Liver (tissue), 9 donors: ENCODE data around the gene PSORS1C1. TPM values are rescaled to one million over a fixed set of nuclear protein-coding genes. Genes with fewer than 3 reads are reported as not detected.

ENCODE experiments used
- DNase-seq: peaks from one replicate; pipeline ENCODE4 v3.0.0-alpha.2; 2017; ENCODE audit warnings: low spot score
- H3K27ac ChIP-seq, 2 donors: one replicate each; pipeline ENCODE4 v1.7.0; 2013; ENCODE audit warnings: inconsistent platforms in 2 of 2, low read length in 2 of 2, control low read depth in 1 of 2, low read depth in 1 of 2, mild to moderate bottlenecking in 1 of 2
- H3K27me3 ChIP-seq, 4 donors: one replicate each; pipeline versions ENCODE4 v1.6.1 to v1.7.0; 2013; ENCODE audit warnings: low read length in 3 of 4, inconsistent platforms in 1 of 4, mild to moderate bottlenecking in 1 of 4, moderate library complexity in 1 of 4; ENCODE audit not compliant: control insufficient read depth in 4 of 4, insufficient read depth in 4 of 4
- H3K36me3 ChIP-seq, 4 donors: one replicate each; pipeline versions ENCODE4 v1.6.1 to v1.7.0; 2013; ENCODE audit warnings: low read length in 3 of 4, mild to moderate bottlenecking in 3 of 4, low read depth in 1 of 4, moderate library complexity in 1 of 4; ENCODE audit not compliant: control insufficient read depth in 4 of 4, insufficient read depth in 3 of 4
- H3K4me1 ChIP-seq, 4 donors: one replicate each; pipeline versions ENCODE4 v1.6.1 to v1.7.0; 2013; ENCODE audit warnings: low read length in 3 of 4, mild to moderate bottlenecking in 3 of 4, moderate library complexity in 1 of 4; ENCODE audit not compliant: control insufficient read depth in 4 of 4, insufficient read depth in 4 of 4
- H3K4me3 ChIP-seq, 3 donors: one replicate each; pipeline versions ENCODE4 v1.6.1 to v1.7.0; 2013; ENCODE audit warnings: low read length in 3 of 3, control low read depth in 1 of 3, low read depth in 1 of 3, mild to moderate bottlenecking in 1 of 3
- H3K9ac ChIP-seq, 2 donors: one replicate each; pipeline ENCODE4 v1.7.0; 2013; ENCODE audit warnings: low read length in 2 of 2, mild to moderate bottlenecking in 2 of 2, moderate library complexity in 2 of 2, control low read depth in 1 of 2, low read depth in 1 of 2
- H3K9me3 ChIP-seq, 4 donors: one replicate each; pipeline versions ENCODE4 v1.6.1 to v1.7.0; 2013; ENCODE audit warnings: low read length in 3 of 4; ENCODE audit not compliant: control insufficient read depth in 4 of 4
- JUND ChIP-seq, 2 donors: IDR thresholded peaks; 2 replicates each; pipeline ENCODE4 v1.6.1; 2016; ENCODE audit warnings: antibody characterized with exemption in 2 of 2
- SP1 ChIP-seq: IDR thresholded peaks from 2 replicates; pipeline ENCODE4 v1.6.1; 2018; ENCODE audit warnings: antibody characterized with exemption, mild to moderate bottlenecking
- TAF1 ChIP-seq: conservative IDR thresholded peaks from 2 replicates; pipeline ENCODE4 v1.6.1; 2016; ENCODE audit warnings: antibody characterized with exemption, mild to moderate bottlenecking
- WGBS: extraction: QIAGEN DNeasy Blood & Tissue Kit; methylation state at CpG from one replicate; pipeline ENCODE4 v1.1.7; 2013; 5-methylcytosine and 5-hydroxymethylcytosine counted together
- polyA plus RNA-seq, 2 donors: library from polyadenylated mRNA; stranded (reverse) in 1 of 2; unstranded in 1 of 2; fragments of 200-250 nt in 1 of 2; fragments of >200 nt in 1 of 2; fragmentation: Nextera tagmentation in 1 of 2; extraction: Ambion mirVana in 1 of 2; gene quantifications; one replicate each; pipeline versions ENCODE4 v1.2.1 to v1.2.3, GENCODE V29; 2013 to 2015
- total RNA-seq, 2 donors: library from RNA; depleted of rRNA; stranded (reverse); fragments of >200 nt; gene quantifications; one replicate each; pipeline ENCODE4 v1.2.3, GENCODE V29; 2014
- TF ChIP-seq, protein P1 (sequence below): fragments of 150-350 bp; IDR thresholded peaks from 2 replicates; pipeline ENCODE4 v1.5.1; 2017; ENCODE audit warnings: improper control_type of control experiment, low read depth, low read length; ENCODE audit not compliant: missing input control
- TF ChIP-seq, protein P2 (sequence below): IDR thresholded peaks from 2 replicates; pipeline ENCODE4 v1.6.1; 2016; ENCODE audit warnings: antibody characterized with exemption
- donor health status: healthy.
- donor health status: healthy.
- donor health status: healthy.
- donor health status: healthy.
- donor health status: healthy.

Gene PSORS1C1
- total and polyA plus RNA-seq, 4 donors, result under 0.01 to 0.08 TPM; not detected in 2

DNA sequence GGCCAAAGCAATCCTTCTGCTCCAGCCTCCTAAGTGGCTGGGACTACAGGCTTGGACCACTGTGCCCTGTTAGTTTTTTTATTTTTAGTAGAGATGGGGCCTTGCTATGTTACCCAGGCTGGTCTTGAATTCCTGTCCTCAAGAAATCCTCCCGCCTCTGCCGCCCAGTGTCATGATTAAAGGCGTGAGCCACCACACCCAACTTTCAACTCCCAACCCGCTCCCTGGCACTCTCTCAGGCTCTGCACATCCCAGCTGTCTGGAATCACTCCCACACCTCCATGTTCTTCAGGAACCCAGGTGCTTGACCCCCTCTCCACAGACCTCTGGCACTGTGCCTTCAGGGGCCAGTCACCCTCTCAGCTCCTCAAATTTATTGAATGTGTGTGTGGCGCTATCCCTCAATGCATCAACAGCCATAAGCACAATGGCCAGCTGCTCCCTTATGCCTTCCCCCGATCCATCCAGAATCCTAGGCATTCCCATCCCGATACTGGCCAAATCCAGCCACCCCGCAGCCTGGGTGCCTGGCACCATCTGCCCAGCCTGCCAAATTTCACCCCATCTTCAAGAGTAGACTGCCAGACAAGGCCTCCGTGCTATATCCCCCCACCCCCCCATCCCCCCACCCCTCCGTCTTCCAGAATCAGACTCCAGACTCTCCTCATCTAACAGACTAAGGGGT lies 56.5 kb downstream of the PSORS1C1 start:
- TF ChIP-seq, protein P1, sequence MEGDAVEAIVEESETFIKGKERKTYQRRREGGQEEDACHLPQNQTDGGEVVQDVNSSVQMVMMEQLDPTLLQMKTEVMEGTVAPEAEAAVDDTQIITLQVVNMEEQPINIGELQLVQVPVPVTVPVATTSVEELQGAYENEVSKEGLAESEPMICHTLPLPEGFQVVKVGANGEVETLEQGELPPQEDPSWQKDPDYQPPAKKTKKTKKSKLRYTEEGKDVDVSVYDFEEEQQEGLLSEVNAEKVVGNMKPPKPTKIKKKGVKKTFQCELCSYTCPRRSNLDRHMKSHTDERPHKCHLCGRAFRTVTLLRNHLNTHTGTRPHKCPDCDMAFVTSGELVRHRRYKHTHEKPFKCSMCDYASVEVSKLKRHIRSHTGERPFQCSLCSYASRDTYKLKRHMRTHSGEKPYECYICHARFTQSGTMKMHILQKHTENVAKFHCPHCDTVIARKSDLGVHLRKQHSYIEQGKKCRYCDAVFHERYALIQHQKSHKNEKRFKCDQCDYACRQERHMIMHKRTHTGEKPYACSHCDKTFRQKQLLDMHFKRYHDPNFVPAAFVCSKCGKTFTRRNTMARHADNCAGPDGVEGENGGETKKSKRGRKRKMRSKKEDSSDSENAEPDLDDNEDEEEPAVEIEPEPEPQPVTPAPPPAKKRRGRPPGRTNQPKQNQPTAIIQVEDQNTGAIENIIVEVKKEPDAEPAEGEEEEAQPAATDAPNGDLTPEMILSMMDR, result no peak
- no peak overlapping the region for H3K4me3 ChIP-seq
- H3K9me3 ChIP-seq, result no peaks in the 10 kb centered on the region
- H3K4me1 ChIP-seq, result no peaks in the 10 kb centered on the region
- H3K27ac ChIP-seq, result no peak overlapping the region
- DNase-seq, result no peak
- no peaks in the 10 kb centered on the region for H3K36me3 ChIP-seq
- H3K27me3 ChIP-seq, result no peaks in the 10 kb centered on the region
- no peak overlapping the region for H3K9ac ChIP-seq
- WGBS, result 93% methylated on average over 10 of the region's 10 CpGs

DNA sequence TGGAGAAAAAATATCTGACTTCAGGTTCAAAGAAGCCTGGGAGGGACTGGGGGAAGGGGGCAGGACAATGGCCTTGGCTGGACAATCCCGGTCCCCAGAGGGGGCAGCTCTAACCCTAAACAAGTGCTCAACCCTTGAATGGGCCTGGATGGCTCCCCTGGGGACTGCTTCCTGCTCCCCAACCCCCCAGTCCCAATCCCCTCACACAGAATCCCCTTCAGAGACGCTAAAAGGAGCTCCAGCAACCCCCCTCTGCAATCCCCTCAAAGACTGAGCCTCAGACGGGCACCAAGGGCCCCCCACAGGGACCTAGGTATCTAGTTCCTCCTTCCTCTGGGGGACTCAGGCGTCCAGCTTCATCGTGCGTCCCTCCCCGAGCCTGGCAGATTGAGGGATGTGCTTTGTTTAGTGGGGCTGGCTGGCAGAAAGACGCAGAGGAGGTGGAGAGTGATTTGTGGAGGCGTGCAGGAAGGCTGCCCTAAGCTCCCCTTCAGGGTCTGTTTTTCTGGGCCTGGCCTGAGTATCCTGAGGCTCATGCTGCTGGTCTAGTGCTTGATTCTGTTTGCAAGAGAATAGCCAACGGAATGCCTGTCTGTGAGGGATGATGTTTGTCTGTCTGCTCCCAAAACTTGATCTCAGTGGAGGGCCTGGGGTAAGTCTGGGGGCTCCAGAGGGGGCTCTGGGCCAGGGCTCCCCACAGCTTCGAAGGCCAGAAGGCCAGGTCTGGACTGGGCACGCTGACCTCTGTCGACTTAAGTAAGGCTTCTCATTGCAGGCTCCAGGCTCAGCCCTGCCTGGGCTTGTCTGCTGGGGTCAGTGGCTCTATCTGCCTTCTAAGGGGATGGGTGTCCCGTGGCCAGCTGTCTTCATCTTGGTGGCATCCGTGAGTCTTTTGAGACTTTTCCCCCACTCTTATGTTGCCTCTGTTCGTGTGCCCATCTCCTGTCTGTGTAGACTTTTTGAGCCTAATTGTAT lies 57.6 kb downstream of the PSORS1C1 start:
- Histone ChIP-seq H3K4me3 (no peak overlapping the region), H3K9ac (no peak overlapping the region), H3K9me3 (no peaks in the 10 kb centered on the region), H3K4me1 (no peaks in the 10 kb centered on the region), H3K27me3 (no peaks in the 10 kb centered on the region), H3K27ac (no peak overlapping the region), H3K36me3 (no peaks in the 10 kb centered on the region)
- WGBS, result 69% methylated on average over 16 of the region's 16 CpGs
- no peak for DNase-seq
- TF ChIP-seq, protein P2, sequence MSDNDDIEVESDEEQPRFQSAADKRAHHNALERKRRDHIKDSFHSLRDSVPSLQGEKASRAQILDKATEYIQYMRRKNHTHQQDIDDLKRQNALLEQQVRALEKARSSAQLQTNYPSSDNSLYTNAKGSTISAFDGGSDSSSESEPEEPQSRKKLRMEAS, result no peak

DNA sequence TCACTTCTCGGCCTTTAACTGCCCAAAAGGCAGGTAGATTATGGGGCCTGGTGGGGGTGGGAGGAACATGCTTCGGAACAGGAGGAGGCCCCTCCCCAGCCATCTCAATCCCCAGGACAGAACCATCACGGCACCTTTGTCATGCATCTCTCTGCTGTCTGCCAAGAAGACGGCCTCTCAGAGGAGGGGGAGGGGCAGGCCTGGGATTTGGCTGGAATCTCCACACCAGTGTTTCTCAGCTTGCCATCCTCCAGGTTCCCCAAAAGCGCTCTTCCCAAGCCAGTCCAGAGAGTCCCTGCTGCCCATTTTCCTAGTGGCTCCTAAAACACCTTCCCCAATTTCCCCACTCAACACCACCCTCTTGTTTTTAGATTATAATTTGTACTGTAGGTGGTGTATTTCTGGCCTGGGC lies 58.4 kb downstream of the PSORS1C1 start:
- H3K36me3 ChIP-seq, result no peaks in the 10 kb centered on the region
- H3K27me3 ChIP-seq, result no peaks in the 10 kb centered on the region
- H3K4me3 ChIP-seq, result no peak overlapping the region
- 83% methylated on average over 5 of the region's 5 CpGs for WGBS
- no peaks in the 10 kb centered on the region for H3K9me3 ChIP-seq
- H3K4me1 ChIP-seq, result no peaks in the 10 kb centered on the region
- TF ChIP-seq JUND (IDR thresholded peaks at IDR 0.05) (no peak), TAF1 (no peak), SP1 (no peak)
- TF ChIP-seq, protein P2, result no peak
- TF ChIP-seq, protein P1, result no peak
- no peak for DNase-seq
- no peak overlapping the region for H3K9ac ChIP-seq
- no peak overlapping the region for H3K27ac ChIP-seq
